ENCODE results near the gene CLDN8.

The CLDN8 gene

DNA sequence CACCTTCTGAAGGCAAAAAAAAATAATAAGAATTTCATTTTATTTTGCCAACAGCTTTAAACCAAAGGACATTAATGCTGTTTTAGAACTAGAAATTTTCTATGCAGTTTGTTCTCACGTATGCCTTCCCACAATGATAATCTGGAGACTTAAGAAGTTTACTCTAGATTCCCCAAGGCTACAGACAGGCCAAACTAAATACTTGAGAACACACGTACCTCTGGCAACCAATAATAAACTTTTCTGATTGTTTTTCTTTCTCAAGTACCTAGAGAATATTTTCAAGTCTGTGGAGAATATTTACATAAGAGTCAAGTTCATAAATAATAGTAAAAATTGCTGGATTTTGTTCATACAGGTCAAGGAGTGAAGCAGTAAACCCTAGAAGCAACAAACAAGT, 15.9 kb downstream of the CLDN8 start:
- no peak for DNase-seq

DNA sequence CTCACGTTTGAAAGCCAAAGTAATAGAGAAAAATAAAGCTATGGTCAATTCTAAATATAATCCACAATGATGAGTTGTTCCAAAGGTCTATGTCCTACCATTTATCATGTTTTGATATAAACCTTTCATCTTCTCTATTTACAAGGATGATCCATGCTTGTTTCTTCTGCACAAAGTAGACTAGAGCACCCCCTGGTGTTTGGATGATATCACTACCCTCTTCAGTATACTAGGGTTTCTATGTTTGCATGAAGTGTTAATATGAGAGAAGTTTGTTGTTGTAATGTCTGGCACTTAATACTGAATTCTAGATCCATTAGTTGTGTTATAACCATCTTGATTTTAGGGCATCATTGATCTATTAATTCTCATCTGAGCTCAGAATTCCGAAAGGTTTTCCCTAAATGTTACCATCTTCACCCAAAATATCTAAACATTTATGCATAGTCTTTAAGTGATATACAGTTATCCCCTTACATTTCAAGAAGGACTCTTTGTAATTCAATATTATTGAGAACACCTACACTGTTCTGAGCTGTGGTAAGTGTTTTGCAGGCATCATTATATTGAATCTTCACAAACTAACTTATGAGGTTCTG, 21.1 kb downstream of the CLDN8 start:
- no peak for DNase-seq

DNA sequence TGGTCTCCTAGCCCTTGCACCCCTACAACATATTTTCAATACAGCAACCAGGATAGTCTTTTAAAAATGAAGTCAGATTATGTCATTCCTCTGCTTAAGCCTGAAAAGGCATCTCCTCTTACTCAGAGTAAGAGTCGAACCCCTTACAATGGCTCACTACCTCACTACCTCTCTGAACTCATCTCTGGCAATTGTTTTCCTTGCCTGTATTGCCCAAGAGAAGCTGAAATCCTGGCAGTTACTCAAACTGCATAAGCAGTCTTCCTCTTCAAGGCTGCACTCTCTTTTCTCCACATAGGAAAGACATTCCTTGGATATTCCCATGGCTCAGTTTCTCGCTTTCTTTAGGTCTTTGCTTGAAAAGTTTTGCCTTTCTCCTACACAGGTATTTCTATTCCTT, 22.7 kb downstream of the CLDN8 start:
- DNase-seq: no peak

DNA sequence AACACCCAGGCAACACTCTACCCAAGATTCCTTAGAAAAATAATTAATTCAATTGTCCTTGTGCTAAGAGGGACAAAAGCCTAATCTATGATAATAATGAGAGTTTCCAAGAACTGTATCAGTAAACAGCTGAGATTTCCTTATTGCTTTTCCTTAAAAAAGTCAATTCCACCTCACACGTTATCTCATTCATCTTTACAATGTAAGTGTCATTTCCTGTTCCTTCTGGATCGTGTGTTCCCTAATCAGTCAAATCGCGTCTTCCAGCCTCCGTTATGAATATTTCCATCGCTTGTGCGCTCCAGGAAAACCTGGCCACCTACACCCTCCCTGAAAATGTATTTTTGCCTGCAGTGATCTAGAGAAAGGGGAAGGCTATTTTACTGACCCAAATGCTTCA, 25.3 kb downstream of the CLDN8 start:
- DNase-seq: no peak

DNA sequence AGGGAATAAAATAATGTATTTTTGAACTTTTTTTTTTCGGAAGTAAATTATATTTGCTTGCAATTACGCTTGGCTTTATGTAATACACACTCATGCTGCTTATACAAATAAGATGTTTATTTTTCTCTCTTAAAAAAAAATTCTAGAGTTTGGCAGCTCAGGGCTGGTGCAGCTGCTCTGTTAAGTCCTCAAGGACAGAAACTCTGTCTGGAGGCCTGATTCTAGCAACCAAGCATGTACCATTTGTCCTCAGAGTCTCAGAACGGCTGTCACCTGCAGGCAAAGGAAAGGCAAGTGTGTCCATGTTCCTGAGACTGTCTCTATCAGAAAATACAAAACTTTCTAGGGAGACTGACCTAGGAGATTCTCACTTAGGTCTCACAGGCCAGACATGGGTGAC, 26.1 kb downstream of the CLDN8 start:
- DNase-seq: no peak

DNA sequence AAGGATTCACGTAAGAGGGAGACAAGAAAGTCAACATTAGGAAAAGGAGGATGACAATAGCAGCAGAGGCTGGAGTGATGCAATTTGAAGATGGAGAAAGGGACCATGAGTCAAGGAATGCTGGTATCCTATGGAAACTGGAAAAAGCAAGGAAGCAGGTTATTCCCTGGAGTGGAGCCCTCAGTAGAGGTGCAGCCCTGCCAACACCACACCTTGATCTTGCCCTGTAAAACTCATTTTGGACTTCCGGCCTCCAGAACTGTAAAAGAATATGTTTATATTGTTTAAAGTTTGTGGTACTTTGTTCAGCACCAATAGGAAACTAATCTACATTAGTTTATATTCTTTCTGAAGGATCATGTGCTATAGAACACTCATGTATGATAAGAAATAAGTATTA, 29.7 kb downstream of the CLDN8 start:
- no peak for DNase-seq

DNA sequence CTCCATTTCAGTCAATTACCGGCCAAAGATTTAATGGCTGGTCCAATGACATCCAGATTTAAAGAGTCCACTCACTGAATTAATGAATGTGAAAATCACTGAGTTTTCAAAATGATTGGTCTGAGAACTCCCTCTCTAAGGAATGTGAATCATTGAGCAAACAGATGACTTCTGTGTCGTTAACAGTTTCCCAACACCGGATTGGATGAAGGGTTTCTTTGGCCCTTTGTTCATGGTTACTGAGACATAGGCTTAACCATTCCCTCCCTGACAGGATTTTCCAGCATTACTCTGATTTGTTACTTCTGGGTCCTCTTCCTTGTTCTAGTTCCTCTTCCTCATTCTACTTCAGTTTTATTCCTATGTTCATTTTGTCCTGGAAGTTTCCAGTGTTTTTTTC, 47.8 kb downstream of the CLDN8 start:
- DNase-seq: no peak

DNA sequence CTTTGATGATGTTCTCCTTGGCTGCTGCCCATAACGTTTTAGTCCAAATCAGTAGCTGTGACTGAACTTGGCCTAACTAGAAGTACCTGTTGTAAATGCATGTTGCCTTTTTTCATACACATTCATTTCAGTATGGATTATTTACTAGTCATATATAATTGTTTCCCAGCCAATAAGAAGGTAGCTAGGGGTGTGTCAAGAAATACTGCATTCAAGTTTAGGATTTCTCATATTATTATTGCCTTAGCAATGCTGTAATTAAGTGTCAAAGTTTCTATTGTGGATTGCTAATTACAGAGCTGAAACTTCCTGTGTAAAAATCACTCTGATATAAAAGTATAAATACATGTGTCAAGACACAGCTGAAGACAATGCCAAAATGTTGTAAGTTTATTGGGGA, 49.2 kb downstream of the CLDN8 start, which contains the start of gene CLDN17:
Gene CLDN17 (minus strand): TSS at position 101 of the 400 bp plus-strand sequence. CDS start 188 bp downstream, outside the sequence.
- no peak for DNase-seq

DNA sequence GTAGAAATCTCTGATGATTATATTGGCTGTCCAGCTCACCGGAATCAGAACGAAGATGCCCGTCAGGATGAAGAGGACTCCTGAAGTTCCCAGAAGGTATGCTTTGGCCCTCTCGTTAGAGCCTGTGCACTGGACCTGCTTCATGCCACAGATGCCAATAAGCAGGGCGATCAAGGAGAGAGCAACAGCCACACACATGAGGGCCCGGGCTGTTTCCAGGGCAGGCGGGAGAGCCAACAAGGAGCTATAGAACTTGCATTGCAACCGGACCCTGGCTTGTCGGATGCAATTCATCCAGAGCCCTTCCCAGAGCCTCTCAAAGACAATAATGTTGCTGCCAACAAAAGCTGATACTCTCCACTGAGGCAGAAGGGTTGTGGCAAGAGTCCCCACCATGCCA, 49.7 kb downstream of the CLDN8 start:
- no peak for DNase-seq

DNA sequence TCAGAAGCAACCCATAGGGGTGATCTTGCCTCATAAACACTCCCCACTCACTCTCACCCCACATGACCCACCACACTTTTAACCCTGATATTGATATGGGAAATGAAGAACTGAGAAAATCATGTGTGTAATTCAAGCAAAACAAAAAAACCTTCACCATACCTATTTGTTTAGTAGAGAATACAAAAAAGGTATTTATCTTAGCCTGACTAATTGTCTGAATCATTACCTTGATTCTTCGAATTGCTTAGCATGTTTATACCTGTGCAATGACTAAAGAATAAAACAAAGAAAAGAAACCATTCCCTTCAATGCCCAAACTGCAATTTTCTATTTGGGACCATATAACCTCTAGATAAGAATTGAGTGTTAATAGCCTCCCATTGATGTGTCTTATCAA, 51.1 kb downstream of the CLDN8 start:
- no peak for DNase-seq

Measured in CD4-positive, alpha-beta T cell treated with Interferon gamma for 1 hour (primary cell).